ENCODE measurements around the gene NARS2. TPM values are rescaled to one million over a fixed set of nuclear protein-coding genes. Genes with fewer than 3 reads are reported as not detected.

The NARS2 gene
- total RNA-seq, 1 donor from 2014 or later: 25.5 TPM

- H3K36me3 ChIP-seq (ENCODE audit: control insufficient read depth, insufficient read depth, low read length): no peaks in the 10 kb centered on the region
- no peak overlapping the region for H3K4me3 ChIP-seq (ENCODE audit: low read depth, low read length)
- no peak for TF ChIP-seq CTCF (IDR thresholded peaks at IDR 0.05; ENCODE audit: insufficient read depth, low read length, poor library complexity, severe bottlenecking)
- no peak for DNase-seq (ENCODE audit: low read depth)
- H3K27me3 ChIP-seq (ENCODE audit: control insufficient read depth, insufficient read depth, low read length): no peaks in the 10 kb centered on the region
Measured at GRCh38 chr11:78397398-78397797, 177.3 kb downstream of the NARS2 start.

GRCh38 chr11:78395597-78395996 is 179.1 kb downstream of the NARS2 start:
- no peaks in the 10 kb centered on the region for H3K36me3 ChIP-seq (ENCODE audit: control insufficient read depth, insufficient read depth, low read length)
- no peaks in the 10 kb centered on the region for H3K27me3 ChIP-seq (ENCODE audit: control insufficient read depth, insufficient read depth, low read length)
- no peak for DNase-seq (ENCODE audit: low read depth)
- no peak overlapping the region for H3K4me3 ChIP-seq (ENCODE audit: low read depth, low read length)
- TF ChIP-seq CTCF (IDR thresholded peaks at IDR 0.05; ENCODE audit: insufficient read depth, low read length, poor library complexity, severe bottlenecking): no peak

GRCh38 chr11:78392854-78393253 is 181.8 kb downstream of the NARS2 start:
- TF ChIP-seq CTCF (IDR thresholded peaks at IDR 0.05; ENCODE audit: insufficient read depth, low read length, poor library complexity, severe bottlenecking): no peak
- no peak for DNase-seq (ENCODE audit: low read depth)
- Histone ChIP-seq H3K4me3 (ENCODE audit: low read depth, low read length) (no peak overlapping the region), H3K27me3 (ENCODE audit: control insufficient read depth, insufficient read depth, low read length) (no peaks in the 10 kb centered on the region), H3K36me3 (ENCODE audit: control insufficient read depth, insufficient read depth, low read length) (no peaks in the 10 kb centered on the region)

GRCh38 chr11:78391424-78391823 is 183.2 kb downstream of the NARS2 start:
- no peak overlapping the region for H3K4me3 ChIP-seq (ENCODE audit: low read depth, low read length)
- DNase-seq (ENCODE audit: low read depth): no peak
- no peak for TF ChIP-seq CTCF (IDR thresholded peaks at IDR 0.05; ENCODE audit: insufficient read depth, low read length, poor library complexity, severe bottlenecking)
- no peaks in the 10 kb centered on the region for H3K27me3 ChIP-seq (ENCODE audit: control insufficient read depth, insufficient read depth, low read length)
- no peaks in the 10 kb centered on the region for H3K36me3 ChIP-seq (ENCODE audit: control insufficient read depth, insufficient read depth, low read length)

GRCh38 chr11:78390809-78391208 is 183.9 kb downstream of the NARS2 start:
- Histone ChIP-seq H3K36me3 (ENCODE audit: control insufficient read depth, insufficient read depth, low read length) (no peaks in the 10 kb centered on the region), H3K27me3 (ENCODE audit: control insufficient read depth, insufficient read depth, low read length) (no peaks in the 10 kb centered on the region), H3K4me3 (ENCODE audit: low read depth, low read length) (no peak overlapping the region)
- TF ChIP-seq CTCF (IDR thresholded peaks at IDR 0.05; ENCODE audit: insufficient read depth, low read length, poor library complexity, severe bottlenecking): no peak
- no peak for DNase-seq (ENCODE audit: low read depth)

- TF ChIP-seq CTCF (IDR thresholded peaks at IDR 0.05; ENCODE audit: insufficient read depth, low read length, poor library complexity, severe bottlenecking): no peak
- Histone ChIP-seq H3K4me3 (ENCODE audit: low read depth, low read length) (no peak overlapping the region), H3K27me3 (ENCODE audit: control insufficient read depth, insufficient read depth, low read length) (no peaks in the 10 kb centered on the region), H3K36me3 (ENCODE audit: control insufficient read depth, insufficient read depth, low read length) (no peaks in the 10 kb centered on the region)
- DNase-seq (ENCODE audit: low read depth): no peak
Measured at GRCh38 chr11:78386215-78386941, 188.3 kb downstream of the NARS2 start.

Measured in kidney epithelial cell (primary cell).